Loucy (cell line): Measurements from ENCODE around the gene DSCAM.

Experiments
- CTCF ChIP-seq: fragments of 200-600 bp; sonication (generic); conservative IDR thresholded peaks from 2 replicates; pipeline ENCODE4 v1.5.1; 2014; ENCODE audit warnings: mild to moderate bottlenecking, antibody characterized with exemption, low read length
- EZH2phosphoT487 ChIP-seq: fragments of 200-600 bp; IDR thresholded peaks from 2 replicates; pipeline ENCODE4 v1.6.1; 2018; ENCODE audit warnings: antibody characterized with exemption, mild to moderate bottlenecking, moderate library complexity, borderline replicate concordance

- TF ChIP-seq CTCF (no peak), EZH2phosphoT487 (no peak)
These were observed 636.7 kb downstream of the DSCAM start for GRCh38 chr21:40210251-40210650.
